HG02763 (cell line): ENCODE data around the gene AKT3.

Experiments used
- ATAC-seq: cut with Tn5 transposase; IDR thresholded peaks from one replicate; pipeline ENCODE4 v1.9.1; 2021; ENCODE audit warnings: mild to moderate bottlenecking, moderate library complexity; ENCODE audit not compliant: unreplicated experiment

The AKT3 gene

GRCh38 chr1:243493156-243494129 lies 356.6 kb downstream of the AKT3 start:
- ATAC-seq = no peak

- ATAC-seq = no peak
Observed at GRCh38 chr1:243490748-243491686, 359.0 kb downstream of the AKT3 start.

- no peak for ATAC-seq
Observed at GRCh38 chr1:243489681-243490546, 360.1 kb downstream of the AKT3 start.

GRCh38 chr1:243489158-243489527 lies 360.9 kb downstream of the AKT3 start:
- ATAC-seq = no peak

- no peak for ATAC-seq
Observed at GRCh38 chr1:243488459-243489157, 361.4 kb downstream of the AKT3 start.

- ATAC-seq = no peak
Observed at GRCh38 chr1:243487649-243488227, 362.3 kb downstream of the AKT3 start.

- no peak for ATAC-seq
Observed at GRCh38 chr1:243487036-243487648, 362.9 kb downstream of the AKT3 start.

GRCh38 chr1:243483952-243484351 lies 366.1 kb downstream of the AKT3 start:
- ATAC-seq = no peak

- no peak for ATAC-seq
Observed at GRCh38 chr1:243483071-243483771, 366.8 kb downstream of the AKT3 start.

GRCh38 chr1:243482141-243483022 lies 367.7 kb downstream of the AKT3 start:
- ATAC-seq = no peak

- ATAC-seq = no peak
Observed at GRCh38 chr1:243481101-243481500, 368.9 kb downstream of the AKT3 start.

GRCh38 chr1:243477731-243478290 lies 372.2 kb downstream of the AKT3 start:
- no peak for ATAC-seq

- ATAC-seq = no peak
Observed at GRCh38 chr1:243475966-243476365, 374.1 kb downstream of the AKT3 start.

GRCh38 chr1:243474906-243475305 lies 375.1 kb downstream of the AKT3 start:
- no peak for ATAC-seq

GRCh38 chr1:243474136-243474881 lies 375.7 kb downstream of the AKT3 start:
- ATAC-seq = no peak
